Activated naive CD8-positive, alpha-beta T cell (primary cell): ENCODE measurements around the gene DLG2.
"Not testable (repeated sequence)": the region's sequence is repeated elsewhere in the genome, so short reads cannot be mapped to it uniquely, and the experiment has no call there.

Experiments used
- H3K27ac Mint-ChIP-seq: one replicate; pipeline ENCODE4 v1.8.0; 2021; ENCODE audit warnings: mixed read lengths
- H3K27me3 Mint-ChIP-seq: one replicate; pipeline ENCODE4 v1.8.0; 2021; ENCODE audit warnings: mixed read lengths
- H3K36me3 Mint-ChIP-seq: one replicate; pipeline ENCODE4 v1.8.0; 2021; ENCODE audit warnings: mixed read lengths
- H3K4me1 Mint-ChIP-seq: one replicate; pipeline ENCODE4 v1.8.0; 2021; ENCODE audit warnings: low read depth, mixed read lengths
- H3K4me3 Mint-ChIP-seq: one replicate; pipeline ENCODE4 v1.8.0; 2021; ENCODE audit warnings: mild to moderate bottlenecking, mixed read lengths
- H3K9me3 Mint-ChIP-seq: one replicate; pipeline ENCODE4 v1.8.0; 2021; ENCODE audit warnings: low read depth, mixed read lengths

DLG2 gene

DNA sequence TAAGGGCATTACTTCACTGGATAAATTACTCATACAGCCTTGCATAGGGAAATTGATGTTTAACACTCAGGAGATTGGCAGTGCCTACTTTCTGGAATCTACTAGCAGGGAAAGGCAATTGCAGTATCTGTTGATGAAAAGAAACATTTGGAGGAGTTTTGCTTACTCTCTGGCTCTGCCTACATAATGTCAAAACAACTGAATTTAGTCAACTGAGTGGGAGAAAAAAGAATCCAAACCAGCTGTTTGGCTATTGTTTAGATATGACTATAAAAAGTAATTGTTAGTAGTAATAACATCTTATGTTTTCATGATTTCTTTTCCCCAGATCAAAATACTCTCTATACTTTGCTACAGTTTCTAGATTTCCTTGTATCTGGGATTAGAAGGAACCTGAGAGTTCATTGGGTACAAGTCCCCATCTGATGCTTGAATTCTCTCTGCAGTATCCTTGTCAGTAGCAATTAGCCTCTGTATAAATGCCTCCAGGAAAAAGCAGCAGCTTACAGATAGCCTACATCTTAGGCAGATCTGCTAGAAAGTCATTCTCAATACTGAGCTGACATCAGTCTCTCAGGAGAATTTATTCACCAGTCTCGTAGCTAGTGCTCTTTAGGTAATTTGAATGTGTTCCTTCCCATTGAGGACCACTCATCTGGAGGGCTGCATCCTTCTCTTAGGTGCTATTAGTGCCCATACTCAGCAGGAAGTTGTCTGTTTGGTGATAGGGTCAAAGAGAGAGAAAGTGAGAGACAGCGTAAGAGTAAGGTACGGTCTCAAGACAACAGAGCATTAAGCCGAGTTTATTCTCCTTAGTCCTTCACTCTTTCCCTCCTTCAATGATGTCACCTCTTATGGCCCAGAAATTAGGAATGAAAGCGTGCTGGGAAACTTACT lies 2155.1 kb downstream of the DLG2 start:
- no peaks in the 10 kb centered on the region for H3K9me3 Mint-ChIP-seq
- no peaks in the 10 kb centered on the region for H3K4me1 Mint-ChIP-seq
- H3K4me3 Mint-ChIP-seq: peak overlapping the region; percentile 3
- H3K27ac Mint-ChIP-seq: no peak overlapping the region
- H3K36me3 Mint-ChIP-seq: no peaks in the 10 kb centered on the region
- H3K27me3 Mint-ChIP-seq: peaks cover 2% of the 10 kb centered on the region

DNA sequence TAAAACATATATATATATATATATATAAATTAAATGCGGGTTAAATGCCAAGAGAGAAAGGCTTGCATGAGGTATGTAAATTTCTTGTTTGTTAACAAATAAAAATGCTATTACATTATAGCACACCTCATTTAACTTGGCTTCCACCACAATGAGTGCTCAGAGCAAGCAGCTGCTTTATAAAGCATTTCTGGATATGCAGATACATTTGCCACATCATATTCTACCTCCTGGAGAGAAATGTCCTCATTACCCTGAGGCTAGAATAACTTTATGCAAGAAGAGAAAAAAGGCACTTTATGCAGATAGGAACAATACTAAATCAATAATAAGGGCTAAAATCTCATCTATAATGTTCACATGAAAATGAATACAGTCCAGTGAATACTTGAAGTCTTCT lies 2159.3 kb downstream of the DLG2 start:
- H3K4me1 Mint-ChIP-seq: no peaks in the 10 kb centered on the region

DNA sequence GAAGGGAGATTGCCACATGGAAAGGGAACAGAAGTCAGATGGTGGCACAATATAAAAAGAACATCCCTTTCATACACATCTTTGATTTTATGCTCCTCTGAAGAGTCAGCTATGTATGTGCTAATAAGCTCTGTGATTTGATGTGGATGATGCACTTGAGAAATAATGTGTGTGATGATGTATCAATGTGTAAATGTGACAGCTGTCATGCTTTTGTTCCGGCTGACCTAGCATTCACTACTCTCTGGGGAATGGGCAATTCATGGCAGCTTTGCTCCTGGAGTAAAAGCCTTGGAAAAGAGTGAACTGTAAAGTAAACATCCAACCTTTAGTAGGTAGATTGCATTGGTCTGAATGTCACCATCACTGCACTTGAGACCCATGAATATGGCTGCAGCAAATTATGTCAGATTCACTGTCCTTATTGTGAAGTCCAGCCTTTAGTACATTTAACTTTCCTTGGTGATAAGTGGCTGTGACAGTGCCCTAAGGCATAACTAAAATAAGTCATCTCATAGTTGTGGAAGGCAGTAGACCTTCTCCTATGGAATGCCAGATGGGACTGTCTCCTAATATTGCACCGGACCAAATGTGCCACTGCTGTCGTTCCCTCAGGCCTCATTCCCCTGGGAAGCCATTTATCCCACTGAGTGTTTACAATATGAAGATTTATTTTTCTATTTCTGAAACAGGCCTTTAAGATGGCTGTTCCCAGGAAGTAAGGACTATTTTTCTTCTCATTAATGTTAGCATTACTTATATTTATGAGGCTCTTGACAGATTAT lies 2162.8 kb downstream of the DLG2 start:
- no peaks in the 10 kb centered on the region for H3K4me1 Mint-ChIP-seq
- H3K27ac Mint-ChIP-seq: no peak overlapping the region
- no peaks in the 10 kb centered on the region for H3K36me3 Mint-ChIP-seq
- H3K4me3 Mint-ChIP-seq: no peak overlapping the region
- no peaks in the 10 kb centered on the region for H3K9me3 Mint-ChIP-seq
- H3K27me3 Mint-ChIP-seq: peaks cover 6% of the 10 kb centered on the region

More for the DNA sequence above, 2159.3 kb downstream of the DLG2 start:
- H3K36me3 Mint-ChIP-seq: no peaks in the 10 kb centered on the region
- H3K27me3 Mint-ChIP-seq: peaks cover 5% of the 10 kb centered on the region
- no peak overlapping the region for H3K4me3 Mint-ChIP-seq
- no peak overlapping the region for H3K27ac Mint-ChIP-seq
- H3K9me3 Mint-ChIP-seq: no peaks in the 10 kb centered on the region

DNA sequence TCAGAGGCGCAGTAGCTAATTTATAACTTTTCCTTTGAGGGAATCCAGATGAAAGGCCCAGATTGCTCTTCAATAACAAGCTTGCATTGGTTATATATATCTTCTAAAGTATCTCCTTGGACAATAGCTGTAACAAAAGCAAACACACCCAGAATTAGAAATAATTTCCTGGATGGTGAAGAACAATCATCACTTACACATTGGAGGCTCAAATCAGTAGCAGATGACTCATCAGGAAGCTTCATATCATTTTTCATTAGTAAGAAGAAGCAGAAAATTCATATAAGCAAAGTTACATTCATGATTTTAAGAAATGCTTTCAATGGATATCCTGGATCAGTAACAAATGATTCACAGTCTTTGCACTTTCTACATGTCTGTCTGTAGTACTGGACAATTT lies 2167.3 kb downstream of the DLG2 start:
- Mint-ChIP-seq H3K36me3 (no peaks in the 10 kb centered on the region), H3K27me3 (peaks cover 4% of the 10 kb centered on the region), H3K9me3 (no peaks in the 10 kb centered on the region), H3K27ac (no peak overlapping the region), H3K4me1 (no peaks in the 10 kb centered on the region), H3K4me3 (no peak overlapping the region)

DNA sequence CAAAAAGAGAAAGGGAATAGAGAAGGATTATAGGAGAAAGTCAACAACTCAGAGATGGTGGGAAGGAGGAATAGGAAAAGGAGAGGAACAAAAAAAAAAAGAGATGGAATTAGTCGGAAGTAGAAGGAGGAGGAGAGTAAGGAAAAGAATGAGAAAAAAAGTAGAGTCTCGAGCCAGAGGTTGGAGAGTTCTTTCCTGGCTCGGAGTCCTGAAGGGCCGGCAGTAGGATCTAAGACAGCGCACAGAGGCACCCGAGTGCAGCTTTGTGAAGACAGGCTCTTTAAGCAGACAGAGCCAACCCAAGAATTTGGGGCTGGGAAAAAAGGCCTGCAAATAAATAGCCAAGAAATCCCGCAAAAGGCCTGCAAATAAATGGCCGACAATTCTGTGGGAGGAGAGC lies 2170.6 kb downstream of the DLG2 start:
- no peak overlapping the region for H3K4me3 Mint-ChIP-seq
- peaks cover 2% of the 10 kb centered on the region for H3K27me3 Mint-ChIP-seq

DNA sequence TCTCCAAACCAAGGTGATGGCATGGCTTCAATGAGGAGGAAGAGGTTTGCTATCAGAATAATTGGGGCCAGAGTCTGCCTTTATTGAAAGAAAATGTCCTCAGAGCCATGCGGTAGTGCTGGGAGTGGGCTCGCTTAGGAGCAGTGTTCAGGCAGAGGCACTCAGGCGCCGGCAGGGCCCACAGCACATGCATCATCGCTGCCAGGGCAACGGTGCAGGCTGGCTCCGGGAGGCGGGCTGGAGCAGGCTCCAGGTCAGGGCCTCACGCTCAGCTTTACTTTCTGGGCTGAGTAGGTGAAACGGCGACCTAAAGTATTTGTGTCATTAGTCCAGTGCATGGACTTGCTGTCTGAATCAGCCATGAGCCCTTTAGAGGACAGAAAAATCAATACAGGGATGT lies 2171.1 kb downstream of the DLG2 start:
- no peaks in the 10 kb centered on the region for H3K9me3 Mint-ChIP-seq
- no peaks in the 10 kb centered on the region for H3K36me3 Mint-ChIP-seq
- H3K27me3 Mint-ChIP-seq: peaks cover 2% of the 10 kb centered on the region
- H3K4me1 Mint-ChIP-seq: no peaks in the 10 kb centered on the region
- H3K4me3 Mint-ChIP-seq: no peak overlapping the region
- no peak overlapping the region for H3K27ac Mint-ChIP-seq

More for the DNA sequence above, 2170.6 kb downstream of the DLG2 start:
- H3K4me1 Mint-ChIP-seq: no peaks in the 10 kb centered on the region
- H3K36me3 Mint-ChIP-seq: no peaks in the 10 kb centered on the region
- no peaks in the 10 kb centered on the region for H3K9me3 Mint-ChIP-seq
- H3K27ac Mint-ChIP-seq: no peak overlapping the region

DNA sequence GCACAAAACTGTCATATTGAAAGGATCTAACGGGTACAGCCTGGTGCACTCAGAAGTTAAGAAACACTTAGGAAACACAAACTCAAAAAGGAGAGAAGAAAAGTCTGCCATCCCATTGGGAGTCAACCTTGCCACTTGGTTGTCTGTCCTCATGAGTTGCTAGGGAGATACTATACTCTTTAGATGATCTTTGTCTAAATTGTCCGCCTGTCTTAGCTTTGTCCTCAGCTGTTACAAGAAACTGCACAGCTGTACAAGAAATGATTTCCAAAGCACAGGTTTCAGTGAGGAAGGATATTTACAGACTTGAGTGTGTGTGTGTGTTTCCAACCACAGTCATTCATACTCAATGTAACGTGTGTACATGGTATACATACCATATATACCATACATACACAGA lies 2171.8 kb downstream of the DLG2 start:
- no peaks in the 10 kb centered on the region for H3K36me3 Mint-ChIP-seq
- H3K9me3 Mint-ChIP-seq: no peaks in the 10 kb centered on the region
- no peak overlapping the region for H3K27ac Mint-ChIP-seq
- no peak overlapping the region for H3K4me3 Mint-ChIP-seq
- no peaks in the 10 kb centered on the region for H3K4me1 Mint-ChIP-seq
- H3K27me3 Mint-ChIP-seq: peaks cover 2% of the 10 kb centered on the region

DNA sequence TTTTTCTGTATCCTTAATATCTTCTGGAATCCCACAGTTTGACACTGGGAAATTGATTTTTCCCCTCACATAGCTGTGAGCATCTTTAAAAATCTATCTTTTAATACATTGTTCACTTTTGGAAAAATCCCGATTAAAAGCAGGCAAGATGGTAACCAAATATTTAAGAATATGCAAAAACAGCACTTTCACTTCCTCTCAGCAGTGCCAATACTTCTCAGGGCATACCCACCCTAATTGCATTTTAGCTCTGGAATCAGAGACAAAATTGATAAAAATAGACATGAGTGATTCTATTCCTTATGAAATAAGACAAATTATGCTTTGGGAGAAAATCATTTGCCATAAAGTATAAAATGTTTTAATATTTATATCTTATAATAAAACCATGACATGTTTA lies 2172.5 kb downstream of the DLG2 start:
- Mint-ChIP-seq H3K27ac (no peak overlapping the region), H3K9me3 (no peaks in the 10 kb centered on the region), H3K4me3 (no peak overlapping the region), H3K27me3 (peaks cover 2% of the 10 kb centered on the region), H3K4me1 (no peaks in the 10 kb centered on the region), H3K36me3 (no peaks in the 10 kb centered on the region)

DNA sequence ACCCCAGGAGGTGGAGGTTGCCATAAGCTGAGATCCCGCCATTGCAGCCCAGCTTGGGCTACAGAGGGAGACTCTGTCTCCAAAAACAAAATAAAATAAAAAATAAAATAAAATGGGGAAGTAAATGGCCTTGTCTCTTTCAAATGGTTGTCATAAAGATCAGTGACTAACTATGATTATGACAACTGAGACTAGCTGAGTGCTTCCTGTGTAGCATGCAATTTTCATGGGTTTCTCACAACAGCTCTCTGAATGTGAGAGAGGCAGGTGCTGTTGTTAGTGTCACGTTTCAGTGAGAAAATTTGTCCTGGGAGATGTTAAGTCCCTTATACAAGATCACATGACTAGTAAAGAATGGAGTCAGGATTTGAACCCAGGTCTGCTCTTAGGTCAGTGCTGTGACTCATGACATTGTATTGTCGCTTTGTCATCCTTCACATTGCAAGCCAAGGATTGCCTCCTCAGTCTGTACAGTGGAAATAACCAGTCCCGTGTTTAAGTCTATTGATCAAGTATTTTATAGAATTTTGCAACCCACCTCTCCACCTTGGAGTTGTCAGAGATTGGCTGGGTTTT lies 2177.7 kb downstream of the DLG2 start:
- Mint-ChIP-seq H3K36me3 (no peaks in the 10 kb centered on the region), H3K4me3 (no peak overlapping the region), H3K27me3 (peaks cover 2% of the 10 kb centered on the region), H3K4me1 (no peaks in the 10 kb centered on the region), H3K9me3 (no peaks in the 10 kb centered on the region), H3K27ac (no peak overlapping the region)

DNA sequence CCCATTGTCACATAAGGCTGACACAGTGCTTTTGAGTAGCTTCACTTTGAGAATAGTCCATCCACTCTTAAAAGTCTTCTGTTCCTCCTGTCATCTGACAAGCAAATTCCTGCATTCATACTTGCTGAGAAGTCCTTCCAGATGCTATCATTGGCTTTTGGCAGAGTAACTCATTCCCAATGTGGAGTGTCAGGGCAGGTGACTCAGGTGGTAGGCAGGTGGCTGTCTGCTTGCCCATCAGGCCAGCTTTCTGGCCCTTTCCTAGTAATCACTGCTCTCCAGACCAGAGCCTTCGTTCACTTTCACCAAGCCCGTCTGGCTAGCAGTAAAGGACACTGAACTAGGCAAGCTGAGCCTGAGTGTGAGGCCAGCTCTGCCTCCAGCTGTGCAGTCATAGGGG lies 2178.5 kb downstream of the DLG2 start:
- Mint-ChIP-seq H3K27me3 (peaks cover 2% of the 10 kb centered on the region), H3K9me3 (no peaks in the 10 kb centered on the region), H3K36me3 (no peaks in the 10 kb centered on the region), H3K4me1 (no peaks in the 10 kb centered on the region), H3K27ac (no peak overlapping the region), H3K4me3 (no peak overlapping the region)

DNA sequence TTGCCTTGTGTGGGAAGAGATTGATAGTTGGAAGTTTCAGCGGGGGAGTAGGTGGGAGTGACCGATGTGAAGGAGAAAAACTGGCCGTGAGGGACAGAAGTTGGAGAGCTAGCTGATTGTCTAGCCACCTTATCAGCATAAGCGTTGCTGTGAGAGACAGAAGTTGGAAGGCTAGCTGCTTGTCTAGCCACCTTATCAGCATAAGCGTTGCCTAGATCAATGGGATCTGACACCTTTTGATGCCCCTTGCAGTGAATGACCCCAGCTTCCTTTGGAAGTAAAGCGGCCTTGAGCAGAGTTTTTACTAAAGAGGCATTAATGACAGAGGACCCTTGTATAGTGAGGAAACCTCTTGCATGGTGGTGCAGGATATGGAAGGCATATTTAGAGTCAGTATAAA lies 2183.3 kb downstream of the DLG2 start:
- not testable (repeated sequence) for H3K4me3 Mint-ChIP-seq, H3K4me1 Mint-ChIP-seq, H3K9me3 Mint-ChIP-seq, H3K36me3 Mint-ChIP-seq, H3K27ac Mint-ChIP-seq, H3K27me3 Mint-ChIP-seq

DNA sequence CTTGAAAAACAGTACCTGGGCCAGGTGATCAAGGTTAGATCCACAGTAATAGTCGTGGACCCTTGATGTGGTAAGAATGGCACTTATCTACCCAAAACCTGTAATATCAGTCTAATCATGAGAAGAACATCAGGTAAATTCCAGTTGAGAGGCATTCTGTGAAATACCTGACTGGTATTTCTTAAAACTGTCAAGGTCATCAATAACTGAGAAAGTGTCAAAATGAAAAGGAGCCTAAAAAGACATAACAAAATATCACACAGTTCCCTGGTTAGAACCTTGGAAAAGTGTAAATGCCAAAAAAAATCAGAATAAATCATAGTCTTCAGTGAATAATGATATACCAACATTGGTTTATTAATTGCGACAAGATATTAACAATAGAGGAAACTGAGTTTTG lies 2185.5 kb downstream of the DLG2 start:
- H3K27me3 Mint-ChIP-seq: peaks cover 2% of the 10 kb centered on the region
- no peaks in the 10 kb centered on the region for H3K9me3 Mint-ChIP-seq
- no peak overlapping the region for H3K27ac Mint-ChIP-seq
- H3K36me3 Mint-ChIP-seq: no peaks in the 10 kb centered on the region
- H3K4me1 Mint-ChIP-seq: no peaks in the 10 kb centered on the region
- no peak overlapping the region for H3K4me3 Mint-ChIP-seq

DNA sequence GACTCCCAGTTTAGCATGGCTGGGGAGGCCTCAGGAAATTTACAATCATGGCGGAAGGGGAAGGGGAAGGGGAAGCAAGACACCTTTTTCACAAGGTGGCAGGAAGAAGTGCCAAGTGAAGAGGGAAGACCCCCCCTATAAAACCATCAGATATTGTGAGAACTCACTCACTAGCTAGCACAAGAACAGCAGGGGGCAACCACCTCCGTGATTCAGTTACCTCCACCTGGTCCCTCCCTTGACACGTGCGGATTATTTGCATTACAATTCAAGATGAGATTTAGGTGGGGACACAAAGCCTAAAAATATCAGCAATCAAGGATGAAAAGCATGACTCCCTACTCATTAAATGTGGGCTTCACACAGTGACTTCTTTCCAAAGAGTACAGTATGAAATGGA lies 2186.0 kb downstream of the DLG2 start:
- no peaks in the 10 kb centered on the region for H3K4me1 Mint-ChIP-seq
- peaks cover 2% of the 10 kb centered on the region for H3K27me3 Mint-ChIP-seq
- H3K27ac Mint-ChIP-seq: no peak overlapping the region
- H3K36me3 Mint-ChIP-seq: no peaks in the 10 kb centered on the region
- no peaks in the 10 kb centered on the region for H3K9me3 Mint-ChIP-seq
- no peak overlapping the region for H3K4me3 Mint-ChIP-seq

DNA sequence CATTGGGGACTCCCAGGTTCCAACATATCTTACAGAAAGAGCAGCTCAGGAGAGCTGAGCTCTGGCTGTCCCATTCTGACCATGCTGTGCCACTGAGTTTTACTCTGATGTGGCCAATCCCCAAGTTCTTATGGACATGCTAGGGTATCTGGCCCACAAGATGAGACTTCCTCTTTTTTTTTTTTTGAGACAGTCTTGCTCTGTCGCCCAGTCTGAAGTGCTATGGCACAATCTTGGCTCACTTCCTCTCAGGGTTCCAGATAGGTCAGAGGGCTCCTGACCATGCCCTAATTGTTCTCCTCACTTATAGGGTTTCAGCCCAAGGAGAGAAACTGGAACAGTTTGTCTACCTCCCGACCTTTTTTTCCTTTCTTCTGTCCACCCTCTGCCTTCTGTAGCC lies 2188.7 kb downstream of the DLG2 start:
- Mint-ChIP-seq H3K9me3 (no peaks in the 10 kb centered on the region), H3K27ac (no peak overlapping the region), H3K4me3 (no peak overlapping the region), H3K36me3 (no peaks in the 10 kb centered on the region), H3K4me1 (no peaks in the 10 kb centered on the region), H3K27me3 (peaks cover 2% of the 10 kb centered on the region)

DNA sequence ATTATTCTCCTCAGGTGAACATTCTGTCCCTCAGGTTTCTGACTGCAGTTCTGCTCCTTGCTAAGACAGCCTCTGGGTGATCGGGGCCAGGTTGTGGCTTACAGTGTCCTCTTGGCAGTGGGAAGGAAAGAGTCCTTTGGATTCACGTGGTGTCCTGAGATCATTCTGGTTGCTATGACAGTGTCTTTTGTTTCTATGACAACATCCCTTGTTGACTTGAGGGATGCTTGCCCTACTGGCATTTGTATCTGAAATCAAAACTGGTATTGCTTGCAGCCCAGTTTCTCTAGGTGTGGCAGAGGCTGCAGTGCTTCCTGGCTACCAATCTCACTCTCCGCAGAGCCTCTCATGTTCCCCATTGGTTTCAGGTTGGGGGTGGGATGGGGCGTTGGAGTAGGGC lies 2189.2 kb downstream of the DLG2 start:
- no peaks in the 10 kb centered on the region for H3K9me3 Mint-ChIP-seq
- H3K4me1 Mint-ChIP-seq: no peaks in the 10 kb centered on the region
- H3K36me3 Mint-ChIP-seq: no peaks in the 10 kb centered on the region
- H3K27me3 Mint-ChIP-seq: peaks cover 2% of the 10 kb centered on the region
- no peak overlapping the region for H3K27ac Mint-ChIP-seq
- no peak overlapping the region for H3K4me3 Mint-ChIP-seq
